ENCODE measurements around the gene CTCFL.

The CTCFL gene

DNA sequence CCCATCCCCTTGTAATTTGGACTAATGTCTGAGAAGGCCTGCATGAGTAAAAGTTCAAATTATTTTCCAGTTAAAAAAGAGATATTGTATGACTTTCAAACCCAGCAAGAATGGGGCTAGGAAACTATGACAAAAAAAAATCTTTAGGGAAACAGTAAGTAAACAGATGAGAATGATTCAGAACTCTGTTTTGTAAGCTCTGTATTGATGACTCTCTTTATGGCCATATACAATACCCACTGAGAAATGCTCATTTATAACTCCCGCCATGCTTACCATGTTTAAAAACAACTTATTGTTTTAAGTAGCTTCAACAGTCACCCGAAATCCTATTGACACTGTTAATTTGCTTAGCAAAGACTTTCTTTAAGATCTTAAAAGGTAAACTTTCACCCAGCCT lies 18.8 kb upstream of the CTCFL start:
- TF ChIP-seq, protein P1, sequence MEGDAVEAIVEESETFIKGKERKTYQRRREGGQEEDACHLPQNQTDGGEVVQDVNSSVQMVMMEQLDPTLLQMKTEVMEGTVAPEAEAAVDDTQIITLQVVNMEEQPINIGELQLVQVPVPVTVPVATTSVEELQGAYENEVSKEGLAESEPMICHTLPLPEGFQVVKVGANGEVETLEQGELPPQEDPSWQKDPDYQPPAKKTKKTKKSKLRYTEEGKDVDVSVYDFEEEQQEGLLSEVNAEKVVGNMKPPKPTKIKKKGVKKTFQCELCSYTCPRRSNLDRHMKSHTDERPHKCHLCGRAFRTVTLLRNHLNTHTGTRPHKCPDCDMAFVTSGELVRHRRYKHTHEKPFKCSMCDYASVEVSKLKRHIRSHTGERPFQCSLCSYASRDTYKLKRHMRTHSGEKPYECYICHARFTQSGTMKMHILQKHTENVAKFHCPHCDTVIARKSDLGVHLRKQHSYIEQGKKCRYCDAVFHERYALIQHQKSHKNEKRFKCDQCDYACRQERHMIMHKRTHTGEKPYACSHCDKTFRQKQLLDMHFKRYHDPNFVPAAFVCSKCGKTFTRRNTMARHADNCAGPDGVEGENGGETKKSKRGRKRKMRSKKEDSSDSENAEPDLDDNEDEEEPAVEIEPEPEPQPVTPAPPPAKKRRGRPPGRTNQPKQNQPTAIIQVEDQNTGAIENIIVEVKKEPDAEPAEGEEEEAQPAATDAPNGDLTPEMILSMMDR (IDR thresholded peaks at IDR 0.05; ENCODE audit: low read length, missing control alignments), result no peak
- no peak for DNase-seq (ENCODE audit: low read depth)
- H3K4me3 ChIP-seq (replicated peaks; ENCODE audit: low read depth, low read length), result no peak overlapping the region

DNA sequence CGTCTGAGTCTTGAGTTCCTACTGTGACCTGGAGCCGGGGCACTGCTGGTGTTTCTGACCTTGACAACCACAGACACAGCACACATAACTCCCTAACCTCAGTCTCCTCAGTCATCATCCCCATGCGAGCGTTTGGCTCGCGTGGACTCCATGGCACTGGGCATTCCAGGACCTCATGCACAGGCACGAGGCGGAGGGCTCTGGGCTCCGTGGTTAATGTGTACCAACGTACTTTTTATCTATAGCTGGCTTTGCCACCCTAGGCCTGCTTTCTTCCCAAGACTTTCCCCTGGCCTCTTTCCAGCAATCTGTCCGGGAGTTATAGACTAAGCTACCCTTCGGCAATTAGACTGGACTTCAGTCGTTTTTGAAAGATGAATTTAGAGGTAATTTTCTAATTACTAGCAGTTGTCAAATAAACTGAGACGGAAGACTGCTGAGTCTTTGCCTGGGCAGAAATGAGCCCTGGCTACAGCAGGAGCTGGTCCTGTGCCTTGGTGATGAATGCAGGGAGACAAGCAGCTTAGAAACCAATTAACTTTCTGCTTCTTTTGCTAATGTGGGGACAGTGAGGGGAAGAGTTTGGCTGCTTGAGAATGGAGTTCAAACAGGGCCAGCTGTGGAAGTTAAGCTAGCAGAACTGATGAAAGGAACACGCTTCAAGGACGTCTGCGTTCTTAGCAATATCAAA lies 16.1 kb upstream of the CTCFL start:
- TF ChIP-seq, protein P1 (IDR thresholded peaks at IDR 0.05; ENCODE audit: low read length, missing control alignments), result no peak
- no peak for DNase-seq (ENCODE audit: low read depth)
- H3K4me3 ChIP-seq (replicated peaks; ENCODE audit: low read depth, low read length), result no peak overlapping the region

DNA sequence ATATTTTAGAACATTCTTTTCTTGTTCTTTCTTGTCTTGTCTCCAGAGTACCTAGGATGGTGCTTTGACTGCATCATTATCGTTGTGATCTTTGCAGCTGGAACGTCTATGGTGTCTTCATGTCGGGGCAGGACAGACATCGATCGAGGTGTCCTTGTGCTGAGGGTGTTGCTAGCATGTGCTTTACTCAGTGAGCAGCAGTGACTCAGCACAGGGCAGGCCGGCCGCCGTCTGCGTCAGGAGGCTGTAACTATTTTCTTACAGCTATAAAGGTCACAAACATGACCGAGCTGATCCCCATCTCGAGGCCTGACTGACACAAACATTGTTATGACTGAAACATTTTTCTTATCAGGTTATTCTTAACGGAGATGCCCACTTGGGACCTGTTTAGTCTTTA lies 14.9 kb upstream of the CTCFL start:
- DNase-seq (ENCODE audit: low read depth), result no peak
- TF ChIP-seq, protein P1 (IDR thresholded peaks at IDR 0.05; ENCODE audit: low read length, missing control alignments), result no peak
- no peak overlapping the region for H3K4me3 ChIP-seq (replicated peaks; ENCODE audit: low read depth, low read length)

DNA sequence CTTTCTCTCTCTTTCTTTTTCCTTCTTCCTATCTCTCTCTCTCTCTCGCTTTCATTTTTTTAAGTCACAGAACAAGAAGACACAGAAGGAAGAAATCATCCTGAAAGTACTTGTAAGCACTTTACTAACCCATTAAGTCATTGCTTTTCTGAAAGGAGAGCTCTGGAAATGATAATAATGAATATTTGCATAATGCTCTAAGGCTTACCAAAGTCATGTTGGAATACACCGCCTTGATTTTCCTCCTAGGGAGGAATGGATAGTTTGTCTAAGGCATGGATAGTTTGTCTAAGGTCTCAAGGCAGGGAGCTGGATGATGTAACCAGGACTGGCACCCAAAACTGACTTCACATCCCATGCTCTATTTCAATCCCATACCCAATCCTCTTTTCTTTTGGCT lies 12.9 kb upstream of the CTCFL start:
- TF ChIP-seq, protein P1 (IDR thresholded peaks at IDR 0.05; ENCODE audit: low read length, missing control alignments), result no peak
- no peak for DNase-seq (ENCODE audit: low read depth)
- no peak overlapping the region for H3K4me3 ChIP-seq (replicated peaks; ENCODE audit: low read depth, low read length)

DNA sequence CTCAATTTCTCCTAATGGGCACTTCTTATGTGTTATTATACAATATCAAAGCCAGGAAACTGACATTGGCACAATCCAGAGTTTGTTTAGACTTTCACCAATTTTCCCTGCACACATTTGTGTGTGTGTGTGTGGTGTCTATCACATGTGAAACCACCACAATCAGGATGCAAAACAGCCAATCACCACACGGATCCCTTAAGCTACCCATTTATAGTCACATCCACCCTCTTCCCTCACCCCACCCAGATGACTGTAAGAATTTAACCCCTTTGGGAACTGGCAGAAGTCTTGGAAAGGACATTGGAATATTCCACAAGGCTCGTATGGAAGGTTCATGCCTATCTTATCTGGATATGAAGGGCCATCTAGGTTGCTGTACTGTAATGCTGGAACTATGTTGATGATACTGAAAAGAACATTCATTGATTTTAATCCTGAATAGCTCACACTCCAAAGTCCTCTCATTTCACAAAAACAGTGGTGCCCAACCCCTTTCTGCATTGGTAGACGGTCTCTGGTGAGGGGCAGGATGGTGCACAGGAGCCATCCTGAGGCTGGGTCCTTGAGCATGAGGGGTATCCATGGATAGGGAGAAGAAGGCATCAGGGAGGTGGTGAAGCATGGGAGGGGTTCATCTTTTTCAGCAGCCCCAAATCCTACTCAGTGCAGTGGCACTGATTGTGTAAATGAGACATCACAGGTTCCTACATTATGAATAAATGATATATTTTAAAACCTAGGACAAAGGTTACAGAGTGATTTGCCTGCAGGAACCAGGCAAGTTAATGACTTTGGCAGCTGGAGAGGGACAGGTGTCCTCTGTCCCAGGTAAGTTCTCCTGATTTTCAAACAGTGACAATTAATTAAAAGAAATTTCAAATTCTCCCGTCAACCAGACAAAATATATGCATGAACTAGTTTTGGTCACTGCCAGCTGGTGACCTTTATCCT lies 12.1 kb upstream of the CTCFL start:
- no peak for DNase-seq (ENCODE audit: low read depth)
- no peak overlapping the region for H3K4me3 ChIP-seq (replicated peaks; ENCODE audit: low read depth, low read length)
- TF ChIP-seq, protein P1 (IDR thresholded peaks at IDR 0.05; ENCODE audit: low read length, missing control alignments), result no peak

DNA sequence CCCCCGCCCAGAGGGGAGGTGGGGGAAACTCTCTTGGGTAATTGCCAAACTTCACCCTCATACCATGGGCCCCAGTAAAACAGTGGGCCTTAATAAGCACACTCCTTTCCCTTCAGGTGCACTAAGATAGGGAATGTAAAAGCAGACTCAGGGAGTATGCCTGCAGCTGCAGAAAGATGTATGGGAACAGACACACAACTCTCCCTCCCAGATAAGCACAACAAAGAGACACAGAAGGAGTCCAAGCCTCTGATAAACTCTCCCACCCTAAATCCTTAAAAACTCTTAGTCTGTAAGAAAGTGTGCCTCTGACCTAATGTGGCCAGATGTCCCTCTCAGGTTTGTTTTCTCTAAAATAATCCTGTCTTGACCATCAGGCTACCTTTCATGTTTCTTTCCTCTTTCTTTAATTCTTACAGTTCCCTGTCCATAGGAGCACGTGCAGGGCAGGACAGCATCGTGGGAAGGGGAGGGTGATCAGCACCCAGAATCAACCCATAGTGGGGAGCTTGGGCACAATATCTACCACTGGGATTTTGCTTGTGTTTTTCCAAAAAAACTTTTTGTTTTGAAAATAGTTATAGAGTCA lies 11.3 kb upstream of the CTCFL start:
- no peak for DNase-seq (ENCODE audit: low read depth)
- no peak overlapping the region for H3K4me3 ChIP-seq (replicated peaks; ENCODE audit: low read depth, low read length)
- TF ChIP-seq, protein P1 (IDR thresholded peaks at IDR 0.05; ENCODE audit: low read length, missing control alignments), result no peak
